Motor neuron (in vitro differentiated cells): Measurements from ENCODE around the gene PDE8A. TPM values are rescaled to one million over a fixed set of nuclear protein-coding genes. Genes with fewer than 3 reads are reported as not detected.

ENCODE experiments used
- ATAC-seq, 8 experiments: fragments of 200-7000 bp; cut with Tn5 transposase; replicated peaks in 6 of 8; 2 replicates each; pipeline ENCODE4 v1.8.0; 2021; ENCODE audit warnings: mild to moderate bottlenecking in 8 of 8, moderate library complexity in 8 of 8
- H3K27ac ChIP-seq, 2 donors: fragments of 250-450 bp; sonication (Bioruptor Pico); 2 replicates each; pipeline ENCODE4 v1.9.0; 2021; ENCODE audit warnings: antibody characterized with exemption in 2 of 2, mild to moderate bottlenecking in 2 of 2, moderate library complexity in 1 of 2
- H3K4me1 ChIP-seq, 2 donors: fragments of 250-450 bp; sonication (Bioruptor Pico); replicated peaks in 1 of 2; 2 replicates each; pipeline ENCODE4 v1.6.1; 2021; ENCODE audit warnings: antibody characterized with exemption in 2 of 2, mild to moderate bottlenecking in 2 of 2, moderate library complexity in 1 of 2
- H3K4me3 ChIP-seq, 5 donors: fragments of 250-450 bp; sonication (Bioruptor Pico); 2 replicates each; pipeline ENCODE4 v1.9.0; 2021; ENCODE audit warnings: antibody characterized with exemption in 5 of 5, mild to moderate bottlenecking in 5 of 5, moderate library complexity in 4 of 5
- WGBS, 10 experiments: fragments of 450-650 bp; shearing (Covaris generic); methylation state at CpG; one replicate each; pipeline ENCODE4 v1.0.0; 2022; 5-methylcytosine and 5-hydroxymethylcytosine counted together
- in situ Hi-C, 9 experiments: fragments of 400-800 bp; cut with MboI; loops; one replicate each; pipeline ENCODE4 v1.15.0; 2021; ENCODE audit warnings: low sequenced_read_pairs in 9 of 9, low pct_unique_long_range_greater_than_20kb in 2 of 9; ENCODE audit not compliant: unreplicated experiment in 9 of 9
- total RNA-seq, 8 experiments: library from RNA; unstranded; fragments of 300-600 nt; gene quantifications; 2 replicates each; pipeline versions ENCODE4 v1.2.3 to v1.2.4, GENCODE V29; 2022

The PDE8A gene
- total RNA-seq, 8 experiments from 2014 or later: 6.2 to 81.4 (median 28.2) TPM

GRCh38 chr15:85034276-85034675 is 52.6 kb downstream of the PDE8A start:
- Histone ChIP-seq H3K4me1 (peaks cover 0 to 2% of the 10 kb centered on the region in 2 donors), H3K27ac (no peak overlapping the region), H3K4me3 (no peak overlapping the region)
- ATAC-seq: no peak
- in situ Hi-C loops: no loop called here
- WGBS, 10 experiments: 87 to 100% (median 98%) methylated on average over 2 to 5 of the region's 5 CpGs

GRCh38 chr15:85035980-85036379 is 54.3 kb downstream of the PDE8A start:
- in situ Hi-C loops: no loop called here
- Histone ChIP-seq H3K27ac (no peak overlapping the region), H3K4me3 (no peak overlapping the region), H3K4me1 (no peaks in the 10 kb centered on the region)
- no peak for ATAC-seq

- no peaks in the 10 kb centered on the region for H3K4me1 ChIP-seq
- H3K4me3 ChIP-seq: no peak overlapping the region
- ATAC-seq: no peak
- in situ Hi-C loops: no loop called here
- WGBS, 10 experiments: 40 to 100% (median 82%) methylated on average over 1 to 2 of the region's 3 CpGs; no CpG with 5 or more reads in 6 of the 10 experiments
- no peak overlapping the region for H3K27ac ChIP-seq
Measured at GRCh38 chr15:85036716-85037115, 55.1 kb downstream of the PDE8A start.

- in situ Hi-C loops: no loop called here
- Histone ChIP-seq H3K4me3 (no peak overlapping the region), H3K4me1 (no peaks in the 10 kb centered on the region), H3K27ac (no peak overlapping the region)
- WGBS, 10 experiments: 31 to 95% (median 83%) methylated on average over 1 to 2 of the region's 2 CpGs; no CpG with 5 or more reads in 1 of the 10 experiments
- peak in 3 of 8 experiments; percentile 89 to 92 (median 90) for ATAC-seq
Measured at GRCh38 chr15:85037641-85038040, 56.0 kb downstream of the PDE8A start.

GRCh38 chr15:85041230-85041629 is 59.6 kb downstream of the PDE8A start:
- ATAC-seq: no peak
- 74 to 100% (median 86%) methylated on average over 2 to 5 of the region's 5 CpGs; no CpG with 5 or more reads in 3 of the 10 experiments for WGBS, 10 experiments
- in situ Hi-C loops: loop anchor here in 1 of 9 experiments (10.0 kb wide), 1 partner anchor 76 kb away; no protein-coding TSS in a partner anchor

GRCh38 chr15:85044251-85044853 is 62.7 kb downstream of the PDE8A start:
- in situ Hi-C loops: loop anchor here in 1 of 9 experiments (10.0 kb wide), 1 partner anchor 80 kb away; no protein-coding TSS in a partner anchor
- Histone ChIP-seq H3K4me3 (no peak overlapping the region), H3K4me1 (no peaks in the 10 kb centered on the region), H3K27ac (no peak overlapping the region)
- 0 to 62% (median 21%) methylated on average over 1 to 3 of the region's 3 CpGs; no CpG with 5 or more reads in 1 of the 10 experiments for WGBS, 10 experiments
- peak in 4 of 8 experiments; percentile 43 to 92 (median 90) for ATAC-seq

More at GRCh38 chr15:85041230-85041629, 59.6 kb downstream of the PDE8A start:
- Histone ChIP-seq H3K4me1 (no peaks in the 10 kb centered on the region), H3K4me3 (no peak overlapping the region), H3K27ac (no peak overlapping the region)

GRCh38 chr15:85044894-85045293 is 63.2 kb downstream of the PDE8A start:
- ATAC-seq: no peak
- in situ Hi-C loops: loop anchor here in 1 of 9 experiments (10.0 kb wide), 1 partner anchor 80 kb away; no protein-coding TSS in a partner anchor
- Histone ChIP-seq H3K27ac (no peak overlapping the region), H3K4me3 (no peak overlapping the region), H3K4me1 (no peaks in the 10 kb centered on the region)
- WGBS, 10 experiments: 0 to 100% (median 50%) methylated on average over 1 of the region's 1 CpG; no CpG with 5 or more reads in 3 of the 10 experiments

- Histone ChIP-seq H3K4me3 (no peak overlapping the region), H3K27ac (no peak overlapping the region), H3K4me1 (no peaks in the 10 kb centered on the region)
- ATAC-seq: no peak
- in situ Hi-C loops: loop anchor here in 1 of 9 experiments (10.0 kb wide), 1 partner anchor 81 kb away; no protein-coding TSS in a partner anchor
- WGBS, 10 experiments: 0 to 100% (median 88%) methylated on average over 1 of the region's 1 CpG; no CpG with 5 or more reads in 2 of the 10 experiments
Measured at GRCh38 chr15:85045615-85046014, 64.0 kb downstream of the PDE8A start.

GRCh38 chr15:85047271-85047948 is 65.8 kb downstream of the PDE8A start:
- H3K4me3 ChIP-seq: no peak overlapping the region
- 10 to 85% (median 55%) methylated on average over 2 to 7 of the region's 7 CpGs for WGBS, 10 experiments
- ATAC-seq: peak in 4 of 8 experiments; percentile 45 to 80 (median 56)
- no peaks in the 10 kb centered on the region for H3K4me1 ChIP-seq
- in situ Hi-C loops: loop anchor here in 1 of 9 experiments (10.0 kb wide), 1 partner anchor 83 kb away; no protein-coding TSS in a partner anchor
- H3K27ac ChIP-seq: no peak overlapping the region

GRCh38 chr15:85048430-85048829 is 66.8 kb downstream of the PDE8A start:
- no peak overlapping the region for H3K4me3 ChIP-seq
- H3K27ac ChIP-seq: no peak overlapping the region
- WGBS, 10 experiments: 33 to 86% (median 67%) methylated on average over 2 to 6 of the region's 6 CpGs
- in situ Hi-C loops: loop anchor here in 1 of 9 experiments (10.0 kb wide), 1 partner anchor 84 kb away; no protein-coding TSS in a partner anchor
- H3K4me1 ChIP-seq: no peaks in the 10 kb centered on the region
- ATAC-seq: no peak

- no peak for ATAC-seq
- in situ Hi-C loops: loop anchor here in 1 of 9 experiments (10.0 kb wide), 1 partner anchor 85 kb away; no protein-coding TSS in a partner anchor
- Histone ChIP-seq H3K4me3 (no peak overlapping the region), H3K4me1 (no peaks in the 10 kb centered on the region), H3K27ac (no peak overlapping the region)
Measured at GRCh38 chr15:85049805-85050204, 68.1 kb downstream of the PDE8A start.

- Histone ChIP-seq H3K27ac (no peak overlapping the region), H3K4me3 (no peak overlapping the region), H3K4me1 (no peaks in the 10 kb centered on the region)
- no peak for ATAC-seq
- WGBS, 10 experiments: 60 to 100% (median 82%) methylated on average over 1 to 2 of the region's 2 CpGs; no CpG with 5 or more reads in 2 of the 10 experiments
- in situ Hi-C loops: no loop called here
Measured at GRCh38 chr15:85059734-85060133, 78.1 kb downstream of the PDE8A start.

GRCh38 chr15:85062560-85062959 is 80.9 kb downstream of the PDE8A start:
- Histone ChIP-seq H3K4me1 (no peaks in the 10 kb centered on the region), H3K4me3 (no peak overlapping the region), H3K27ac (no peak overlapping the region)
- no peak for ATAC-seq
- in situ Hi-C loops: no loop called here
- 83 to 94% methylated on average over 2 of the region's 2 CpGs; no CpG with 5 or more reads in 8 of the 10 experiments for WGBS, 10 experiments
